HEK293T (cell line): ENCODE data around the gene FAM151B.

ENCODE experiments used
- CTCF ChIA-PET: fragments of 350-600 bp; formaldehyde crosslinking; extraction: SDS; loops from one replicate; lab custom pipeline; 2021; ENCODE audit warnings: antibody characterized with exemption, inconsistent platforms; lab: Yijun Ruan, JAX
- POLR2A ChIA-PET: fragments of 350-600 bp; formaldehyde crosslinking; extraction: SDS; loops from one replicate; lab custom pipeline; 2020; ENCODE audit warnings: antibody characterized with exemption, inconsistent platforms; lab: Yijun Ruan, JAX
- DNase-seq: peaks from one replicate; pipeline ENCODE4 v3.0.0; 2012; ENCODE audit warnings: mixed read lengths; ENCODE audit errors: extremely low spot score
- ARNT ChIP-seq: fragments of 450-650 bp; IDR thresholded peaks from 2 replicates; pipeline ENCODE4 v1.6.1; 2017; ENCODE audit warnings: mild to moderate bottlenecking
- BHLHE40 ChIP-seq: fragments of 450-650 bp; IDR thresholded peaks from 2 replicates; pipeline ENCODE4 v1.6.1; 2016; ENCODE audit warnings: mild to moderate bottlenecking, moderate library complexity, borderline replicate concordance
- CTBP1 ChIP-seq: fragments of 450-650 bp; IDR thresholded peaks from 2 replicates; pipeline ENCODE4 v1.6.1; 2016; ENCODE audit warnings: borderline replicate concordance
- ELF4 ChIP-seq: fragments of 450-650 bp; IDR thresholded peaks from 2 replicates; pipeline ENCODE4 v1.6.1; 2017; ENCODE audit warnings: antibody characterized with exemption
- FOXA1 ChIP-seq: fragments of 450-650 bp; IDR thresholded peaks from 2 replicates; pipeline ENCODE4 v1.6.1; 2016; ENCODE audit warnings: mild to moderate bottlenecking
- FOXK2 ChIP-seq: fragments of 450-650 bp; IDR thresholded peaks from 2 replicates; pipeline ENCODE4 v1.6.1; 2016; ENCODE audit warnings: mild to moderate bottlenecking
- FOXM1 ChIP-seq: fragments of 450-650 bp; IDR thresholded peaks from 2 replicates; pipeline ENCODE4 v1.6.1; 2017; ENCODE audit warnings: mild to moderate bottlenecking, borderline replicate concordance
- HDGF ChIP-seq: fragments of 450-650 bp; IDR thresholded peaks from 2 replicates; pipeline ENCODE4 v1.6.1; 2017; ENCODE audit warnings: antibody characterized with exemption, borderline replicate concordance
- L3MBTL2 ChIP-seq: fragments of 450-650 bp; conservative IDR thresholded peaks from 2 replicates; pipeline ENCODE4 v1.6.1; 2016; ENCODE audit warnings: mild to moderate bottlenecking
- LEF1 ChIP-seq: fragments of 450-650 bp; IDR thresholded peaks from 2 replicates; pipeline ENCODE4 v1.6.1; 2017; ENCODE audit warnings: mild to moderate bottlenecking, borderline replicate concordance
- NFRKB ChIP-seq: fragments of 450-650 bp; IDR thresholded peaks from 2 replicates; pipeline ENCODE4 v1.6.1; 2016; ENCODE audit warnings: mild to moderate bottlenecking, moderate library complexity
- PKNOX1 ChIP-seq: fragments of 450-650 bp; IDR thresholded peaks from 2 replicates; pipeline ENCODE4 v1.6.1; 2016
- SP1 ChIP-seq: fragments of 450-650 bp; IDR thresholded peaks from 2 replicates; pipeline ENCODE4 v1.6.1; 2017
- SUZ12 ChIP-seq: fragments of 450-650 bp; IDR thresholded peaks from 2 replicates; pipeline ENCODE4 v1.6.1; 2016; ENCODE audit warnings: mild to moderate bottlenecking
- TARDBP ChIP-seq: fragments of 450-650 bp; IDR thresholded peaks from 2 replicates; pipeline ENCODE4 v1.6.1; 2016
- ZNF384 ChIP-seq: fragments of 450-650 bp; IDR thresholded peaks from 2 replicates; pipeline ENCODE4 v1.6.1; 2016

Gene FAM151B

GRCh38 chr5:80565330-80565729 is 77.4 kb downstream of the FAM151B start:
- ChIA-PET CTCF (no interaction called here), POLR2A (no interaction called here)
- no peak for TF ChIP-seq BHLHE40
- no peak for TF ChIP-seq HDGF
- TF ChIP-seq CTBP1: no peak
- no peak for TF ChIP-seq FOXM1
- peak; percentile 54 for TF ChIP-seq PKNOX1
- TF ChIP-seq ELF4: no peak
- no peak for TF ChIP-seq ZNF384
- DNase-seq: no peak

GRCh38 chr5:80566711-80567259 is 78.9 kb downstream of the FAM151B start:
- TF ChIP-seq SUZ12 (no peak), HDGF (no peak), CTBP1 (no peak), ZNF384 (no peak), SP1 (no peak), NFRKB (no peak), FOXK2 (no peak), TARDBP (no peak), ARNT (no peak), FOXM1 (no peak), LEF1 (no peak), FOXA1 (no peak), BHLHE40 (no peak), ELF4 (no peak), PKNOX1 (no peak), L3MBTL2 (no peak)
- POLR2A ChIA-PET: no interaction called here

GRCh38 chr5:80568251-80568650 is 80.4 kb downstream of the FAM151B start:
- no peak for TF ChIP-seq CTBP1
- TF ChIP-seq SP1: no peak
- no peak for TF ChIP-seq BHLHE40
- TF ChIP-seq HDGF: no peak
- TF ChIP-seq ELF4: no peak
- TF ChIP-seq FOXM1: no peak
- no peak for TF ChIP-seq LEF1
- TF ChIP-seq SUZ12: no peak
- no peak for TF ChIP-seq TARDBP
- TF ChIP-seq PKNOX1: no peak
- no peak for TF ChIP-seq FOXK2
- no peak for TF ChIP-seq ARNT
- no peak for DNase-seq
- POLR2A ChIA-PET: interaction anchor here (0.8 kb wide), 1 partner anchor 87 kb away, joined by 3 read pairs; no protein-coding TSS in a partner anchor
- CTCF ChIA-PET: no interaction called here

More at GRCh38 chr5:80566711-80567259, 78.9 kb downstream of the FAM151B start:
- no peak for DNase-seq
- CTCF ChIA-PET: no interaction called here

- ChIA-PET POLR2A (interaction anchor here (0.6 kb wide), 1 partner anchor 34 kb away, joined by 3 read pairs; no protein-coding TSS in a partner anchor), CTCF (interaction anchor here (0.6 kb wide), 1 partner anchor 54 kb away, joined by 4 read pairs; no protein-coding TSS in a partner anchor)
- 0 out of 2 replicates have a peak, but pooled peaks have one; percentile 75 for TF ChIP-seq L3MBTL2
- no peak for TF ChIP-seq HDGF
- DNase-seq: no peak
Observed at GRCh38 chr5:80569086-80569960, 81.4 kb downstream of the FAM151B start.

- CTCF ChIA-PET: interaction anchor here (0.6 kb wide), 1 partner anchor 54 kb away, joined by 4 read pairs; no protein-coding TSS in a partner anchor
- POLR2A ChIA-PET: no interaction called here
- TF ChIP-seq HDGF: no peak
- peak; percentile 79 for TF ChIP-seq L3MBTL2
- DNase-seq: peak; percentile 72
Observed at GRCh38 chr5:80569961-80570786, 82.3 kb downstream of the FAM151B start, which contains the start of gene ANKRD34B. ANKRD34B (minus strand) TSS chr5:80570280; CDS start chr5:80560019, 10,261 bp downstream.

- no peak for DNase-seq
- CTCF ChIA-PET: no interaction called here
- TF ChIP-seq FOXK2 (no peak), BHLHE40 (no peak), FOXM1 (no peak), SUZ12 (no peak), PKNOX1 (no peak), TARDBP (no peak), ARNT (no peak), FOXA1 (no peak)
- POLR2A ChIA-PET: no interaction called here
Observed at GRCh38 chr5:80573062-80573461, 85.2 kb downstream of the FAM151B start.
